A549 (cell line): Measurements from ENCODE around the gene CLDN11. TPM values are rescaled to one million over a fixed set of nuclear protein-coding genes. Genes with fewer than 3 reads are reported as not detected.

Experiments
- ATAC-seq, 2 experiments: fragments of 200-7000 bp in 1 of 2; fragments of >200 bp in 1 of 2; cut with Nextera tagmentation in 1 of 2; cut with Tn5 transposase in 1 of 2; 3 replicates each; pipeline versions ENCODE4 v1.8.0 to v1.9.1; 2018 to 2020; ENCODE audit warnings: mild to moderate bottlenecking in 1 of 2, moderate library complexity in 1 of 2
- CTCF ChIA-PET: fragments of 300-600 bp; sonication (Branson Sonifier 250); formaldehyde crosslinking; extraction: SDS; loops from one replicate; lab custom pipeline; 2021; ENCODE audit warnings: antibody characterized with exemption, inconsistent platforms; lab: Yijun Ruan, JAX
- POLR2A ChIA-PET: fragments of 350-600 bp; formaldehyde crosslinking; extraction: SDS; loops from one replicate; lab custom pipeline; 2021; ENCODE audit warnings: antibody characterized with exemption, inconsistent platforms; lab: Yijun Ruan, JAX
- DNase-seq, 2 experiments: peaks; one replicate each; pipeline versions ENCODE4 v3.0.0 to v3.0.0-alpha.2; 2011 to 2016; ENCODE audit warnings: low read depth in 1 of 2, low spot score in 1 of 2
- FAIRE-seq: peaks from 2 replicates; lab custom pipeline; 2011; peaks lifted over from hg19 to GRCh38; lab: Jason Lieb, UNC
- H3K27ac ChIP-seq, 2 experiments: fragments of >200 bp; sonication (Bioruptor Twin); formaldehyde crosslinking; 3 replicates each; pipeline ENCODE4 v1.5.1; 2016 to 2017
- H3K4me1 ChIP-seq: fragments of >200 bp; sonication (Bioruptor Twin); formaldehyde crosslinking; 3 replicates; pipeline ENCODE4 v1.6.1; 2016
- H3K4me2 ChIP-seq: fragments of >200 bp; sonication (Bioruptor Twin); formaldehyde crosslinking; 3 replicates; pipeline ENCODE4 v1.6.1; 2016
- H3K4me3 ChIP-seq: fragments of >200 bp; sonication (Bioruptor Twin); formaldehyde crosslinking; 3 replicates; pipeline ENCODE4 v1.5.1; 2016
- H3K9me3 ChIP-seq: fragments of >200 bp; sonication (Bioruptor Twin); formaldehyde crosslinking; 3 replicates; pipeline ENCODE4 v1.6.1; 2016
- BCL3 ChIP-seq: fragments of >200 bp; sonication (Bioruptor Twin); formaldehyde crosslinking; IDR thresholded peaks from 3 replicates; pipeline ENCODE4 v1.6.1; 2016
- CHD4 ChIP-seq: fragments of 200-600 bp; sonication (generic); IDR thresholded peaks from 2 replicates; pipeline ENCODE4 v1.6.1; 2016; ENCODE audit warnings: antibody characterized with exemption, mild to moderate bottlenecking, borderline replicate concordance
- CTCF ChIP-seq: fragments of >200 bp; sonication (Bioruptor Twin); formaldehyde crosslinking; IDR thresholded peaks from 3 replicates; pipeline ENCODE4 v1.5.1; 2016
- EP300 ChIP-seq, 2 experiments: fragments of >200 bp; sonication (Bioruptor Twin); formaldehyde crosslinking; IDR thresholded peaks; 2 replicates in 1 of 2; 3 replicates in 1 of 2; pipeline ENCODE4 v1.6.1; 2016 to 2017
- ESRRA ChIP-seq: fragments of 150-350 bp; IDR thresholded peaks from 2 replicates; pipeline ENCODE4 v1.6.1; 2014; ENCODE audit warnings: mild to moderate bottlenecking, low read length, borderline replicate concordance
- FOSB ChIP-seq: fragments of 250-450 bp; sonication (Bioruptor Pico); IDR thresholded peaks from 2 replicates; pipeline ENCODE4 v1.5.0; 2020; ENCODE audit warnings: mild to moderate bottlenecking, moderate library complexity
- GATA3 ChIP-seq: IDR thresholded peaks from 2 replicates; pipeline ENCODE4 v1.6.1; 2012; ENCODE audit warnings: borderline replicate concordance
- HOXB13 ChIP-seq: fragments of 250-450 bp; sonication (Bioruptor Pico); IDR thresholded peaks from 2 replicates; pipeline ENCODE4 v1.5.0; 2020; ENCODE audit warnings: low read depth, mild to moderate bottlenecking, moderate library complexity
- HOXB5 ChIP-seq: fragments of 250-450 bp; sonication (Bioruptor Pico); IDR thresholded peaks from 2 replicates; pipeline ENCODE4 v1.5.0; 2020; ENCODE audit warnings: mild to moderate bottlenecking, moderate library complexity
- JUNB ChIP-seq: fragments of >200 bp; sonication (Bioruptor Twin); formaldehyde crosslinking; IDR thresholded peaks from 2 replicates; pipeline ENCODE4 v1.6.1; 2016
- MAFK ChIP-seq: fragments of 450-650 bp; IDR thresholded peaks from 2 replicates; pipeline ENCODE4 v1.6.1; 2014; ENCODE audit not compliant: partially characterized antibody
- MAX ChIP-seq: IDR thresholded peaks from 2 replicates; pipeline ENCODE4 v1.6.1; 2012
- MYC ChIP-seq: IDR thresholded peaks from 2 replicates; pipeline ENCODE4 v1.6.1; 2012; ENCODE audit warnings: mild to moderate bottlenecking, inconsistent platforms, low read length, improper control_type of control experiment, borderline replicate concordance
- NFE2L2 ChIP-seq: fragments of 150-350 bp; conservative IDR thresholded peaks from 2 replicates; pipeline ENCODE4 v1.6.1; 2014; ENCODE audit warnings: low read length
- NPAS2 ChIP-seq: fragments of 250-450 bp; sonication (Bioruptor Pico); IDR thresholded peaks from 2 replicates; pipeline ENCODE4 v1.8.0; 2022; ENCODE audit warnings: mild to moderate bottlenecking, moderate library complexity, borderline replicate concordance
- POLR2AphosphoS2 ChIP-seq: conservative IDR thresholded peaks from 2 replicates; pipeline ENCODE4 v1.6.1; 2012; ENCODE audit warnings: low read length, improper control_type of control experiment, inconsistent platforms
- RAD21 ChIP-seq, 2 experiments: fragments of >200 bp in 1 of 2; sonication (Bioruptor Twin) in 1 of 2; formaldehyde crosslinking in 1 of 2; IDR thresholded peaks in 1 of 2; conservative IDR thresholded peaks in 1 of 2; 2 replicates in 1 of 2; 3 replicates in 1 of 2; pipeline ENCODE4 v1.6.1; 2012 to 2018; ENCODE audit warnings: inconsistent platforms in 1 of 2
- RNF2 ChIP-seq: fragments of 200-600 bp; sonication (generic); IDR thresholded peaks from 2 replicates; pipeline ENCODE4 v1.6.1; 2016; ENCODE audit warnings: low read depth, mild to moderate bottlenecking, antibody characterized with exemption, moderate library complexity, borderline replicate concordance
- SMC3 ChIP-seq: fragments of >200 bp; sonication (Bioruptor Twin); formaldehyde crosslinking; IDR thresholded peaks from 3 replicates; pipeline ENCODE4 v1.6.1; 2018; ENCODE audit warnings: inconsistent platforms
- SREBF2 ChIP-seq: fragments of 450-650 bp; IDR thresholded peaks from 2 replicates; pipeline ENCODE4 v1.6.1; 2014; ENCODE audit warnings: mild to moderate bottlenecking, moderate library complexity
- USF2 ChIP-seq: fragments of 450-650 bp; IDR thresholded peaks from 2 replicates; pipeline ENCODE4 v1.6.1; 2014; ENCODE audit warnings: antibody characterized with exemption
- ZSCAN20 ChIP-seq: fragments of 250-450 bp; sonication (Bioruptor Pico); IDR thresholded peaks from 2 replicates; pipeline ENCODE4 v1.8.0; 2022; ENCODE audit warnings: mild to moderate bottlenecking, moderate library complexity
- WGBS: methylation state at CpG from one replicate; pipeline ENCODE4 v1.1.6; 2017; ENCODE audit errors: missing lambda C conversion rate; 5-methylcytosine and 5-hydroxymethylcytosine counted together
- polyA plus RNA-seq, 4 experiments: library from polyadenylated mRNA; depleted of rRNA in 3 of 4; stranded (reverse); fragments of >200 nt; fragmentation: RNase III in 1 of 4; extraction: RNeasy Plus Mini Kit Qiagen cat#74134 plus additional on column Dnase treatment in 1 of 4; gene quantifications; 2 replicates in 3 of 4; 3 replicates in 1 of 4; pipeline ENCODE4 v1.2.3, GENCODE V29; 2011 to 2017

CLDN11 gene
- polyA plus RNA-seq, 2 of the 4 experiments (the other 2 are of a cell fraction) = 0.44 to 0.56 TPM

GRCh38 chr3:170397685-170398084, 21.0 kb upstream of the CLDN11 start:
- ATAC-seq (peak; percentile 27 to 39; a peak in 5 of 6 replicates), FAIRE-seq (no peak), DNase-seq (peak in 1 of 2 experiments; percentile 22)
- TF ChIP-seq USF2 (no peak), POLR2AphosphoS2 (0 out of 2 replicates have a peak, but pooled peaks have one; percentile 65), GATA3 (no peak)
- Histone ChIP-seq H3K4me1 (peaks cover 4% of the 10 kb centered on the region; the same call in 1 of the 3 replicates), H3K4me3 (no peak overlapping the region), H3K9me3 (no peaks in the 10 kb centered on the region), H3K27ac (no peak overlapping the region), H3K4me2 (no peak overlapping the region)
- CTCF ChIA-PET = interaction anchor here (0.6 to 3.3 kb wide), 7 partner anchors 9 to 464 kb away, joined by 3 to 12 read pairs (median 4); partner anchors contain the start of gene SKIL
- whole genome bisulfite sequencing = 94% methylated on average over 6 of the region's 6 CpGs
- POLR2A ChIA-PET = interaction anchor here (1.4 kb wide), 1 partner anchor 40 kb away, joined by 4 read pairs; the partner anchor contains the start of gene SKIL

- POLR2A ChIA-PET = no interaction called here
- H3K4me2 ChIP-seq = no peak overlapping the region
Observed at GRCh38 chr3:170405101-170405500, 13.6 kb upstream of the CLDN11 start.

GRCh38 chr3:170410428-170411029, 8.1 kb upstream of the CLDN11 start:
- no peak for FAIRE-seq

More at GRCh38 chr3:170405101-170405500, 13.6 kb upstream of the CLDN11 start:
- Histone ChIP-seq H3K4me3 (no peak overlapping the region), H3K9me3 (no peaks in the 10 kb centered on the region), H3K4me1 (peaks cover 9% of the 10 kb centered on the region; the same call in 2 of the 3 replicates), H3K27ac (no peak overlapping the region)
- no peak for FAIRE-seq
- no peak for ATAC-seq
- CTCF ChIA-PET = interaction anchor here (4.5 kb wide), 1 partner anchor 8 kb away, joined by 30 read pairs; no protein-coding TSS in a partner anchor
- TF ChIP-seq MAX (no peak), BCL3 (no peak), MYC (no peak)
- DNase-seq = no peak

More at GRCh38 chr3:170410428-170411029, 8.1 kb upstream of the CLDN11 start:
- H3K4me1 ChIP-seq = peaks cover 9% of the 10 kb centered on the region; the same call in 2 of the 3 replicates
- TF ChIP-seq ZSCAN20 (CRISPR knock-in tag) = no peak
- no peak for TF ChIP-seq NPAS2 (CRISPR knock-in tag)
- no peak for TF ChIP-seq NFE2L2
- no peak for TF ChIP-seq ESRRA
- no peak for TF ChIP-seq HOXB13
- no peak for TF ChIP-seq CHD4
- TF ChIP-seq CTCF = peak; percentile 77
- no peak for TF ChIP-seq RNF2
- TF ChIP-seq HOXB5 (CRISPR knock-in tag) = no peak
- no peak for TF ChIP-seq EP300 (IDR thresholded peaks at IDR 0.05)
- no peak for TF ChIP-seq JUNB
- TF ChIP-seq GATA3 = peak; percentile 38; the same call in 1 of the 2 replicates
- no peak for TF ChIP-seq FOSB
- TF ChIP-seq SREBF2 = no peak
- TF ChIP-seq SMC3 = peak; percentile 81
- no peak for TF ChIP-seq MAFK
- TF ChIP-seq RAD21 (conservative IDR thresholded peaks at IDR 0.05 in 1 of 2, IDR thresholded peaks at IDR 0.05 in 1 of 2) = peak; percentile 76 to 82
- no peak for TF ChIP-seq POLR2AphosphoS2
- no peak overlapping the region for H3K27ac ChIP-seq
- CTCF ChIA-PET = interaction anchor here (0.6 to 10.5 kb wide), 20 partner anchors 12 to 647 kb away, joined by 3 to 277 read pairs (median 3); partner anchors contain the start of gene SKIL
- DNase-seq = peak; percentile 36 to 41
- ATAC-seq = peak in 1 of 2 experiments; percentile 48; a peak in 3 of 6 replicates
- no peak overlapping the region for H3K4me3 ChIP-seq
- no peak overlapping the region for H3K4me2 ChIP-seq
- H3K9me3 ChIP-seq = no peaks in the 10 kb centered on the region
- POLR2A ChIA-PET = interaction anchor here (1.8 kb wide), 1 partner anchor 54 kb away, joined by 11 read pairs; the partner anchor contains the start of gene SKIL
- WGBS = 30% methylated on average over 4 of the region's 4 CpGs
